Measurements from ENCODE around the gene NPTXR.

The NPTXR gene

DNA sequence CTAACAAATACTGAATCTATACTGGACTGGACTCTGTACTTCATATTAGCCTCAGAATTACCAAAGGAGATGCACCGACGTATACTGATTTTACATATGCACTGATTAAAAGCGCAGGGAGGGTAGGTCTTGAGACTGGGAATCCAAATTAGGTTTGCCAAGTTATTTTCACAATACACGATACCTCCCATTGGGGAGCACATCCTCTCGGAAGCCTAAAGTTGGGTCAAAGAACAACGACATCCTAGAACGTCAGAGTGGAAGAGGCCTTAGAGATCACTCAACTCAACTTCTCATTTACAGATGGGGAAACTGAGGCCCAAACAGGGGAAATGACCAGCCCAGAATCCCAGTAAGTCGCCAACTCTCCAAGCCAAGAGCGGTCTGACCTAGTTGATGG, 50.5 kb downstream of the NPTXR start:
- no peak for DNase-seq

DNA sequence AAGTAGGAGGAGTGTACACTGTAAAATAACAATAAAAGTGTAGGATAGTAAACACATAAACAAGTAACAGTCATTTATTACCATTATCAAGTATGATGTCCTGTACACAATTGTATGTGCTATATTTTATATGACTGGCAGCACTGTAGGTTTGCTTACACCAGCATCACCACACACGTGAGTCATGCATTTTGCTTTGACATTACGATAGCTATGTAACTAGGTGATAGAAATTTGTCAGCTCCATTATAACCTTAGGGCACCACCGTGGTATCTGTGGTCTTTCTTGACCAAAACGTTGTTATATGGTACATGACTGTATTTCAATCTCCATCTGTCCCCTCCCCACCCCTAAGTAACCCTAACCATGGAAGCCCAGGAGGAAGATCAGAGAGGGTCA, 51.0 kb downstream of the NPTXR start:
- DNase-seq = no peak

DNA sequence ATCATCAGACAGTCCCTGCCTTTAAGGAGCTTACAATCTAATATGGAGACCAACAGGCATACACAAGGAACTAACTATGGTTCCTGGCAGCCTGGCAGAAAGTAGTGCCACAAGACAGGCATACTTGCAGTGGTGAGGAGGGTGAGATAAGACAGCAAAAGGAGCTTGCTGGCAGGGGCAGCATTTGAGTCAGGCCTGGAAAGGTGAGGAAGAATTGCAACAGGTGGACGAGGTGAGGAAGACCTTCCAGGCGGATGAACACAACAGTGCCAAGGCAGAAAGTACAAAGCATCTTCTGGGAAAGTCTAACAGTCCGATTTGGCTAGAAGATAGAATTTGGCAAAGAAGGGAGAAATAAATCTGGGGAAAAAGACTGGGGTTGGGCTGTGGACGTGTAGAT, 54.2 kb downstream of the NPTXR start:
- DNase-seq = no peak

DNA sequence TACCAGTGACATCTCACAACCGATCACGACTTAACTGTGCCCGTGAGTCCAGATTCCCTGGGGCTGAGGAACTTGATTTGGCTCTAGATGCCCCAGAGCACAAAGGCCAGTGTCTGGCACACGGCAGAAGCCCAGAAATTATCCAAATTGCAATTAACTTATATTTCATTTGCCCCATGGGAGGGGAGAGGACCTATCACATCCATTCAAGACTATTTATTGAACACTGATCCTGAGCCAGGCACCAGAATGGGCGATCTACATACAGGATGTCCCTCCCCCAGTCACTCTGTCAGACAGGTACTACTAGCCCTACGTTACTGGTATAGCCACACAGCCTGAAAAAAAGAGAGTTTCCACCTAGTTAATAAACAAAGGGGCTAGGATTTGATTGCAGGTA, 55.0 kb downstream of the NPTXR start:
- no peak for DNase-seq

DNA sequence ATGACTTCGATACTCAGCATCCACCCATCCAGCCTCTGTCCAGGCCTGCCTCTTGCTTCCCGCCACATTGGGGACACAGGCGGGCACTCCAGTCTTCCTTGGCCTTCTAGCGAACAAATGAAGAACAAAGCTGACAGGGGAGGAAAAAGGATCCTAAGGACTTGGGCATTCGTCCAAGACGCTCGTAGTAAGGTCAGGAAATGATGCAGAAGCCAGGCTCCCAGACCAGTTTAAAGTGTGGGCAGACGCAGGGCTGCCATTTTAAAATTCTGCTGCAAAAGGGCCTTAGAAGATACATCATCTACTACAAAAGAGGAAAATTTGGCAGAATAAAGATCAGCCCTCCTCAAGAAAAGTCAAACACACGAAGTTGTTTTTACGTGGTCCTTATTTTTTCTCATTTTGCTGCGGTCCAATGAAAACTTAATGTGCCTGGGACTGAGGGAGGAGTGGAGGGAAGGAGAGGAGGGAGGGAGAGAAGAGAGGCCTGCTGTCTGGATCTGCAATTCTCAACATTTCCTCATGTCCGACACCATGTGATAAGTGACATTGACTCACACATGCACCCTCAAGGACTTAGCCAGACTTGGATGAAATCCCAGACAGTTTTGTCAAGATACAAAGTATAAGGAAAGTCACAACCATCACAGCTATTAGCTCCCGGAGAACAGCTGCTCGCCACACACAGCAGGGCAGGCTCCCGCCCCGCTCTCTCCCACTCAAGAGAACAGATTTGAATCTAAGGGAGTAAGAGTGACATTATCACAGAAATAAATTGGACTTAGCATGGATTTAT, 55.6 kb downstream of the NPTXR start:
- DNase-seq = no peak

DNA sequence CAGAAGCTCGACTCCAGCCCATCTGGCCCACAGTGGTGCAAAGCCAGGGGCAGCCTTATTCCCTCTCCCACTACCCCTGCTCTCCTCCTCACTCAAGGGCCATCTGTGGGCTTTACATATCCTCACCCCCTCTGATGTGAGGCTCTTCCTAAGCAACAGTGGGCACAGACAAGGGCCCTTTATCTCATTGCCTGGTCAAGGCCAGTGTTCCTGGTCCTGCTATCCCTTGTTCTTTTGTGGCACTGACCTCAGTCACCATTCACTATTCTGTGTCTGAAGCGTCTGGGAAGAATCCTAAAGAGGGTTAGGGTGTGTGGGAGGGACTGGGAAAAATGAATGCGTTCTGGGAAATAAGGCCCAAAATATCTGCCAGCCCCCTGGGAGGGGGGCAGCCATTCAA, 57.2 kb downstream of the NPTXR start:
- no peak for DNase-seq

DNA sequence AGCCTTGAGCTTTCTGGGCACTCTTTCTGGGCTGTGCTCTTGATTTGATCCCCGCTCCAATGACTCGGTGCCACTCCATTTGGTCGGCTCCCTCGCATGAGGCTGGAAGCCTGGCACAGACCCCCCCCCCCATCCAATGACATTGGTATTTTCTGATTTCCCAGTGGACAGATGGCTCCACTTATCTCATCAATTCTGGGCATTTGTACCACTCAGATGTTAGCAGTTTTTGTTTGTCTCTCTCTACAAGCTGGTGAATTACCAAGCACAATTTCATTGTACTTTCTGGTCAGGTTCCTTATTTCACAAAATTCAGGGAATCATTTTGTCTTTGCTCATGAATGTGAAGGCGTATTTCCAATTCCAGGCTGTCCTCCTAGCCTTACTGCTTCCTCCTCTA, 59.0 kb downstream of the NPTXR start:
- DNase-seq = no peak

DNA sequence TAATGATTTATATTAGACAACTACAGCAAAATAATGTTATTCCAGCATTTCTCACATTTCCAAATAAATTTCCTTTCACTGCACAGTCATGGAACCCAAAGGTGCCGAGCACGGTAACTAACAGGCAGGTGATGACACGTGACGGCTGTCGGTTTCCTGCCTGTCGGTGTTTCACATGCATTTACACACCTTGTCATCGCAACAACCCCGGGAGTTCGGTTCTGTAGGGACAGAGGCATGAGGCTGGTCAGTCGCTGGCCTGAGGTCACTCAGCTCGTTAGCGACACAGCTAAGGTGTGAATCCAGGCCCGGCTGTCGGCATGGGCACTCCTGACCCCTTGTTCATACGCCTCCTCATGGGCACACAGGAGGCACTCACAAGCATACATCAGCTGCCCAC, 59.8 kb downstream of the NPTXR start:
- no peak for DNase-seq

DNA sequence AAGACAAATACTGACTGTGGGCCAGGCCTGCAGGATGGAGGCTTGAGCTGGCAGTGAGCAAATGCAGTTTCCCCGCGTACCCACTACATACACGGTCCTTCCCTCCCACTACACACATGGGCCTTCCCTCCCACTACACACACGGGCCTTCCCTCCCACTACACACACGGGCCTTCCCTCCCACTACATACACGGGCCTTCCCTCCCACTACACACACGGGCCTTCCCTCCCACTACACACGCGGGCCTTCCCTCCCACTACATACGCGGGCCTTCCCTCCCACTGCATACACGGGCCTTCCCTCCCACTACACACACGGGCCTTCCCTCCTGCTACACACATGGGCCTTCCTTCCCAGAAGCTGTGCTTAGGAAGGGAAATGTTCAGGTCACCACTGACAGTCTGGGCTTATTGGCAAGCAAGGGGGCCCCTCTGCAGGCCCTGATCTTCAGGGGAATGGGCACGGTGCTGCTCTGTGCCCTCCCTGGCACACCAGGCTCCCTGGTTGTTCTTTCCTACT, 60.7 kb downstream of the NPTXR start:
- DNase-seq = peak; percentile 59

DNA sequence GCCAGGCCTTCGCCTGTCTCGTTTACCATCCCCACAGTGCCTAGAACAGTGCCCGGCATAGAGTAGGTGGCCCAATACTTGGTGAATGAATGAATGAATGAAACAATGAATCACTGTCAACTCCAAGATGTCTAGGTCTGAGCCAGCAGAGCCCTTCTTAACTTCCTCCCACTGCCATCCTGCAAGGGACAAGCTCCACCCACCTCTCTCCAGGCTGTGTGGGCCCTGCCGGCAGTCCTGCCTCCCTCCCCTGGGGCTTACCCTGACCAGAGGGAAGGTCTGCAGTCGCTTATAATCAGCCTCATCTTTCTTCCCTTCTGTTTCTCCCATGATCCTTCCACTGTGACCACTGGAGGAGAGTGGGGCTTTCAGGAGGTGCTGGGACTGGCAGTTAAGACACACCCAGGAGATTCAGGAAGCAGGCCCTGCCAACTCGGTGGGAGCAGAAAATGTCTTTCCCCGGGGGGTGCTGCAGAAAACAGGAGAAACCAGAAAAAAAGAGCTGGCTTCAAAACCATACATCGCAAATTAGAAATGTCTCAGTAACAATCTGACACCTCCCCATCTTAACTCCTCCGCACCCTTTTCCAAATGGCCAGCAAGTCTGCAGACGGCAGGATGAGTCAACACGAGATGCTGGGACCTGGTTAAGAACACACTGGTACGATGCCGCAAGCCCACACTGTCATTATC, 61.3 kb downstream of the NPTXR start:
- no peak for DNase-seq

DNA sequence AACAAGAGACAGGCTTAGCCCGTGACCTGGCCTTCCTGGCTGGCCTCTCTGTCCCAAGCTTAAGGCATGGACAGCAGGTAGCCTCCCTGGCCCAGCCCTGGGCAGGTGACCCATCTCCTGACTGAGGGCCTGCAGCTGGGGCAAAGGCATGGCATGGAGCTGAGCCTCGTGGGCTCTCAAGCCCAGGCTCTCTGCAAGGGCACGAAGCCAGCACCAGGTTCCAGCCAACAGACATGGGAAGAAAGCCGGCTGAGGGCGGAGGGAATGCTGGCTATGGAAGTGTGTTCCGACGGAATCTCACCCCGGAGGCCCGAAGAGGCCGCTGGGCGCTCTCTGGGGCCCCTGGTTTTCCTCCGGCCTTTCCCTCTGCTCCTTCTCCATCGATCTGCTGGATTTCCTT, 62.8 kb downstream of the NPTXR start:
- DNase-seq = peak; percentile 41

DNA sequence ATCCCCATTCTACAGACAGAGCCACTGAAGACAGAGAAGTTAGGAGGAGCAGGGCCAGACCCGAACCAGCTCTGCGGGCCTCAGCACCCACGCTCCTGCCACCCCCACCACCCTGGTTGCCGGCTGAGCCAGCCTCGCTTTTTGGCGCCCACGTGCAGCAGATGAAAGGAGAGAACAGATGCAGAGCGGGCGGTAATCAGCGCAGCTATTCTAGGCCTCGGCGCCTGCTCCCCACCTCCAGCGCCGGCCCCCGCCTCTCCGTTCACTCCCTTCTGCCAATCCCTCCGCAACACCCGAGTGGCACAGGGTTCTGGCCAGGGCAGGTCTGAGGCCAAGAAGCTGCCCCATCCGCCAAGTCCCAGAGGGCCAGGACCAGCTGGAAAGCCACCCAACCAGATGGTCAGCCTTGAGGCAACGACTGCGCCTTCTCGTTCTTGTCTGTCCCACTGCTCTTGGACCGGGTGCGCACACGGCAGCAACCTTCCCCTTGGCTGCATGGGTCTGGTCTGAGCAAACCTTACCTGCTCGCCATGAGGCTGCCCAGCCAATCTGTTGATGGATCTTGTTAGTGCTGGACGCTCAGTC, 66.6 kb downstream of the NPTXR start:
- peak; percentile 45 for DNase-seq

DNA sequence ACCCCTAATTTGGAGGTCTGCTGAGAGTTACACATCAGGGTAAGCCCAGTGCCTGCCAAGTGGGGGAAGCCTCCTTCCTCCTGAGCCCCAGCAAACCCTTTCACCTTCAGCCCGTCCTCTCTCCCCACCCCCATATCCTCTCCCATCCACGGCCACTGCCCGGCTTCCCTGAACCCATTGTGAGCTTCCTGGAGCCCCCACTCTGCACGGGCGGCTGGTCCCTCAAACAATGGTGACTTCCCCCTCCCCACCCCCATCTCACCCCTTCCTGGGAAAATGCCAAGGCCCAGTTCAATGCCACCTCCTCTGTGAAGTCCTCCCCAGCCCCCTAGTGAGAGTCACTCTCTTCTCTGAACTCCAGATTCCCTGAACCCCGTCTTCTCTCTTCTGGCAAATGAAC, 67.7 kb downstream of the NPTXR start:
- DNase-seq = no peak

DNA sequence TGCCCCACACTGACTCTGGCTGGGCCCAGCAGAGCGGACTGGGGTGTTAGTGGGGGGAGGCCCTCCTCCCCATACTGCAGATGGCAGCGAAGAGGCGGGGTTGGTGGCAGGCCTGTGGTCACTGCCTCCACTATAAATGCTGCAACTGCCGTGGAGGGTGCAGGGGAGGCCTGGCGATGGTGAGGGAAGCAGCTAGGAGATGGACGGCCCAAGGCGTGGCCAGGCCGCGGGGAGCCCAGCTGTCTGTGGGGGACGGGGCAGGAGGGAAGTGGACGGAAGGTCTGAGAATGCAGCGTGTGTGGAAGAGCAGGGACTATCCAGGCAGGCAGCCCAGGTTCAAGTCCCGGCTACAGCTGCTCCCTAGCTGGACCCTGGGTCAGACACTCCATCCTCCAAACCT, 68.2 kb downstream of the NPTXR start:
- DNase-seq = no peak

DNA sequence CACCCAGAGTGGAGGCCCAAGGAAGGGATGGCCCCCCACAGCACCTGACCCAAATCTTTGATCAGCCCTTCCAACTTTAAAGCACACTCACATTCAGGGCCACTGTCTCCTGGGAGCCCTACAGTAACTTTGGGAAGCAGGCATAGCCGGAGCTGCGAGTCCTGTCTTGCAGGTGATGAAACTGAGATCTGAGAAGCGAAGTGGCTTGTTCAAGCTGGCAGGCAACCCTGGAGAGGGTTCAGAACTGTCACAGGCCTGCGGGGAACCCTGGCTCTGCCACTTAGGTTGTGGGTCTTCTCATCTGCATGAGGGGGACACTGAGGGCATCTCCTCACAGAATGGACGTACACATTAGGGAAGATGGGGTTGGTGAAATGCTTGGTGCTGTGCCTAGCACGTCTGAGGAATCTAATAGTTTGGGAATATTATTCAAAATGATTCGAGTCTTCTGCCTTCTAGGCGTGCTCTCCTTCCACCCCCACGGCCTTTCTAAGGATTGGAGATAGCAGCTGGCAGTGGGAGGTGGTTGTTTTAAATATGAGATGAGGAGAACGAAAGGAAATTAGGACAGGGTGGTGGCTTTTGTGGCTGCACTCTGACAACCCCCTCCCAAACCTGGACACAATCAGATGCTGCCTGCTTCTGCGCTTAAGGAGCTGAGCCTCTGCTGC, 69.2 kb downstream of the NPTXR start:
- DNase-seq = no peak

DNA sequence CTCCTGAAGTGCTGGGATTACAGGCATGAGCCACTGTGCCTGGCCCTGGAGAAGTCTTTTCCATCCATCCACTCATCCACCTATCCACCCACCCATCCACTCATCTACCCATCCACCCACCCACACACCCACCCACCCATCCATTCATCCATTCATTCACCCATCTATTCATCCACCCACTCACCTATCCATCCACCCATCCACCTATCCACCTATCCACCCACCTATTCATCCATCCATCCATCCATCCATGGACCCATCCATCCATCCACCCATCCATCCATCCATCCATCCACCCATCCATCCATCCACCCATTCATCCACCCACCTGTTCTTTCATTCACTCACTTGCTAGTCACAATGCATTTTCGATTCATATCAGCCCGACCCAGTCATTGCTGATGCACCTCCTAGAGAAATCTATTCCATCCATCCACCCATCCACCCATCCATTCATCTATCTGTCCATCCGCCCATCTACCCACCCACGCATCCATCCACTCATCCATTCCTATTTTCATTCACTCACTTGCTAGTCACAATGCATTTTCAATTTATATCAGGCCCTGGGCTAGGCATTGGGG, 70.4 kb downstream of the NPTXR start:
- no peak for DNase-seq

DNA sequence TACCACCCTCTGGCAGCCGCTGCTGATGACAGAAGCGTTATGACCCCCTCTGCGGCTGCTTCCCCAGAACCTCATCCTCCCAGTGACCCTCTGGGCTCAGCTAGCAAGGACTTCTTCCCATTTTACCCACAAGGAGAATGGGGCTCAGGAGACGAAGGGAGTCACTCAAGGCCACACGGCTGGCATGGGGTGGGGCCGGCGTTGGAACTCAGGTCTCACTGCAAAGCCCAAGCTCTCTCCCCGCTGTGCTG, 71.3 kb downstream of the NPTXR start:
- DNase-seq = no peak

DNA sequence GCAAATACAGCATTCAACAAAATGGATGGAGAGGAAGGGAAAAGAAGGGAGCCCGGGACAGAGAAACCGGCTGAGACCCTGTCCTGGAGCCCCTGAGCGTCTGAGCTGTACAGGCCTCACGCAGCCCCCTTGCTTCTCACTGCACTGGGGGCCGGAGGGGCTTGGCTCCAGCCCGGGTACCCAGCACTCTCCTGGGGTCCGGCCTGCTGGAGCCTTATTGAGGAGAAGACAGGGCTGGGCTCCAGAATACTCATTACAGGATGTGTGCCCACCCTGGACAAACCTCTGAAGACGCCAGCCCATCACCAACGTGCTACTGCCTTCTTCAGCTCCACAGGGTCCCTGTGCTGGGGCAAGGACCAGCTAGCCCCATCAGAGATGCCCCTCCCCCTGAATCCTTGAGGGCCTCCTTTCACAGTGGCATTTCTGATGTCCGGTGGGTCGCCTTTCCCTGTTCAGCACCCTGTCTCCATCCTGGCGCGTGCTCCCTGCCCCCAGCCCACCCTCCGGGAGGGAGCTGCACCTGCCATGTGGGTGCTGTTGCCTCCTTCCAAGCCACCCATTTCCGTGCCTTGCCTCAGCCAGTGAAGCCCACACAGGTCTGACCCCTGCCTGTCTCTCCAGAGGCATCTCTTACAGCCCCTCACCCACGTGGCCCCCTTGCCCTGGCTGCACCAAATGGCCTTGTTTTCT, 73.4 kb downstream of the NPTXR start:
- DNase-seq = no peak

Measured in islet precursor cell (in vitro differentiated cells).